DLD1 (cell line): ENCODE results near the gene UBP1.
"Not testable (repeated sequence)": the region's sequence is repeated elsewhere in the genome, so short reads cannot be mapped to it uniquely, and the experiment has no call there.

Source experiments
- in situ Hi-C: cut with HindIII; loops from 2 replicates; pipeline ENCODE4 v1.10.0; 2017; ENCODE audit warnings: low sequenced_read_pairs

Gene UBP1

DNA sequence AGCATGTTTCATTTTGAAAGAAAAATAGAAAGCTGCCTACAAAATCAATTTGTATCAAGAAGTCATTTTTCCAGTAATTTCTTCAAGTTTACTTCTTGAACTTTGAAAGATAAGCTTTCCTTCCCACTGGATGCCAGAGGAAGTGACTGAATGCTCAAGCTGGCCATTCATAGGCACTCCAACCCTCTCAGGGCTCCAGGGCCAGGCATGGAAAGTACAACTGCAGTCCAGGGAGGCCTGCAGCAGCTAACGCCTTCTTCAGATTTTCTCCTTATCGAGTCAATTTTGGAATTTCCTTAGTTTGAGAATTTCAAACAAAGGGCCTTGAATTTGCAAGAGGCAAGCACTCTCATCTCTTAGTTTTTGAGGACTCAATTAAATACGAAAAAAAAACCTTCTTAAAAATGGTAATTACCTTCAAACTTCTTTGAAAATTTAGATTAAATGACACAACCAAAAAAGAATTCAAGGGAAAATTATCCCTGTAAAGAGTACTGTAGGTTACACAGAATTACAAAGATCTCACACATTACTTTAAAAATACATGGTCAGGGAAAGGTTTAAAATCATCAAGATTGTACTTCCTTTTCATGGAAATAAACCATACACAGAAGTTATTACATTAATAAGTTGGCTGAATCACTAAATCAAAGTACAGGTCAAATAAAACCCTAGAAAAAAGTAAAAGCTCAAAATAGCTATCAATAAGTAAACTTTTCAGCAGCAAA is 2.5 kb downstream of the UBP1 start:
- in situ Hi-C loops, result no loop called here

GRCh38 chr3:33433843-33434242 is 6.4 kb downstream of the UBP1 start:
- in situ Hi-C loops, result no loop called here

DNA sequence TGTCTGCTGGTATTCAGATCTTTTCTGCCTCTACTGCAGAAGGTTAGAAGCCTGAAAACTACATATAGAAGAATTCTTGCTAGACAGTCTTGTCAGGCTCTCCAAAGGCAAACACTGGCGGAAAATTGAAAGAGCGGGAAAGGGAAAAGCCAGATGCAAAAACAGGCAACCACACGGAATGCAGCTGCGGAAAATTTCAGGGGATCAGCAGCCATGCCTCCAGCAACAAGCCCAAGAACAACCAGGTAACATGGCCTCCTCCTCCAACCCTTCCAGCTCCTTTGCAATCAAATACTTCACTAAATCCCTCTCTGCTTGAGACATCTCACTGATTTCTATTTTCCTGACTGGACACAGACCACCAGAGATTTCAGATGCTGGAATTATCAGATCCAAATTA is 9.6 kb downstream of the UBP1 start:
- in situ Hi-C loops, result no loop called here

DNA sequence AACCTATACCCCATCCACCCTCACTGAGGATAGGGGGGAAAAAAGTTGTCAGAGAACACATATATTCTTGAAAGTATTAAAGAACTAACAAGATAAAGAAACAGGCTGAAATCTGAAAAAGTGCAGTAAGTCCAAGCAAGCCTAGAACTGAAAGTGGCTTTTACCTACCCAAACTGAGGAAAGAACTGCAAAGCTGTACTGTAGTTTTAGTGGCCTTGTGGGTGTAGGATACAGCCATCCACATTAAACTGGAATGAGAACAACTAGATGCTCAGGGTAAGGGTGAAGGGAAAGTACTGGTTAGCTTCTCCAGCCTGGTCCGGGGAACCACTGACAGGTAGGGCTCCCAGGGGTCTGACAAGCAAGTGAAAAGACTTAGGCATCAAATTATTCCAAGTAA is 10.1 kb downstream of the UBP1 start:
- in situ Hi-C loops, result no loop called here

DNA sequence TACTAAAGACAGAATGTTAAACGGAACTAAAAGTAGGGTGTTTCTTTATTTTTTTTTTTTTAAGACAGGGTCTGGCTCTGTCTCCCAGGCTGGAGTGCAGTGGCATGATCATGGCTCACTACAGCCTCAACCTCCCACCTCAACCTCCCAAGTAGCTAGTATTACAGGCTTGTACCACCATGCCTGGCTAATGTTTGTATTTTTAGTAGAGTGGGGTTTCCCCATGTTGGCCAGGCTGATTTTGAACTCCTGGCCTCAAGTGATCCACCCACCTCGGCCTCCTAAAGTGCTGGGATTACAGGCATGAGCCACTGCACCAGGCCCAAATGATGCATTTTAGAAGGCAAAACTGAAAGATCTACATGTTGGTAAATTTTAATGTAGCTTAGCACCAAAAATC is 10.9 kb downstream of the UBP1 start:
- in situ Hi-C loops, result not testable (repeated sequence)

- in situ Hi-C loops, result no loop called here
These were observed 11.5 kb downstream of the UBP1 start for GRCh38 chr3:33428734-33429133.

- in situ Hi-C loops, result no loop called here
These were observed 13.4 kb downstream of the UBP1 start for GRCh38 chr3:33426630-33427317.

- in situ Hi-C loops, result no loop called here
These were observed 14.1 kb downstream of the UBP1 start for GRCh38 chr3:33426068-33426467.

- in situ Hi-C loops, result no loop called here
These were observed 14.8 kb downstream of the UBP1 start for GRCh38 chr3:33425453-33425852.

DNA sequence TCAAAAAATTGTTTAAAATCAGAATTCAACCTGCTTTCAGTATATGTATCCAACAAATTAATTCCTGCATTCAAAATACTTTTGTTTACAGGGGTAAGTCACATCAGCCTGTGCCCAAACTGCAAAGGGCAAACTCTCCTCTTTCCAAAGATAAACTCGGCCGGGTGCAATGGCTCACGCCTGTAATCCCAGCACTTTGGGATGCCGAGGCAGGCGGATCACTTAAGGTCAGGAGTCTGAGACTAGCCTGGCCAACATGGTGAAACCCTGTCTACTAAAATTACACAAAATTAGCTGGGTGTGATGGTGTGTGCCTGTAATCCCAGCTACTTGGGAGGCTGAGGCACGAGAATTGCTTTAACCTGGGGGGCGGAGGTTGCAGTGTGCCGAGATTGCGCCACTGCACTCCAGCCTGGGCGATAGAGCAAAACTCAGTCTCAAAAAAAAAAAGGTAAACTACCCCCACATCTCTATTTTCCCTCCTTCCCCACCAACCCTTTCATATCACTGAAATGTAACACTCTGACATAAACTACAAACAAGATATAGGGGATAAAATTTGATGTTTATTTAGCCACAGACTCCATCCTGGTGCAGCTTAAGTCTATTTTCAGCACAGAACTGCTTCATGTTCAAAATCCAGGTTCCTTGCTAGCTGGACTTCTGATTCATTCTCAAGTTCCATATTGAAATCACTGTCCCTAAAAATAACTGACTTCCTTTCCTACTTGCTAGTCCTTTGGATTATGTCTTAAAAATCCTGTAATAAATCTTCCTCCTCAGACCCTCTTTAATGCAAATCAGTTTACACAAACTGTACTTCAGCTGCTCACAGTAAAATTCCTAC is 15.4 kb downstream of the UBP1 start:
- in situ Hi-C loops, result no loop called here

- in situ Hi-C loops, result no loop called here
These were observed 19.2 kb downstream of the UBP1 start for GRCh38 chr3:33420966-33421365.

- in situ Hi-C loops, result no loop called here
These were observed 20.3 kb downstream of the UBP1 start for GRCh38 chr3:33419948-33420347.

DNA sequence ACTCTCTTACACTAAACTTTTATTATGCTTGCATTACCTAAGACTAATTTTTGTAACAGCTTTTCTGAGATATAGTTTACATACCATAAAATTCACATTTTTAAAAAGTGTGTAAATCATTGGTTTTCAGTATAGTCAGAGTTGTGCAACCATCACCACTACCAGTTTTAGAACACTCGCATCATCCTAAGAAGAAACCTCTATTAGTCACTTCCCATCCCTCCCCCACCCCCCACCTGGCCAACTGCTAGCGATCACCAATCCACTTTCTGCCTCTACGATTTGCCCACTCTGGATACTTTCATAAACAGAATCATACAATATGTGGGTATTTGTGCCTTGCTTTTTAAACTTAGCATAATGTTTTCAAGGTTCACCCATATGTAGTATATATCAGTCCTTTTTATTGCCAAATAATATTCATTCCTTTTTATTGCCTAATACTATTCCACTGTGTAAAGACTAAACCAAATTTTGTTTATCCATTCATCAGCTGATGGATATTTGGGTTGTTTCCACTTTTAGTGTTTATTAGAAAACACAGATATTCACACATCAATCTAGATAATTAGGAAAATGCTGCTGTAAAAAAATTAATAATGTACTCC is 23.0 kb downstream of the UBP1 start:
- in situ Hi-C loops, result no loop called here

DNA sequence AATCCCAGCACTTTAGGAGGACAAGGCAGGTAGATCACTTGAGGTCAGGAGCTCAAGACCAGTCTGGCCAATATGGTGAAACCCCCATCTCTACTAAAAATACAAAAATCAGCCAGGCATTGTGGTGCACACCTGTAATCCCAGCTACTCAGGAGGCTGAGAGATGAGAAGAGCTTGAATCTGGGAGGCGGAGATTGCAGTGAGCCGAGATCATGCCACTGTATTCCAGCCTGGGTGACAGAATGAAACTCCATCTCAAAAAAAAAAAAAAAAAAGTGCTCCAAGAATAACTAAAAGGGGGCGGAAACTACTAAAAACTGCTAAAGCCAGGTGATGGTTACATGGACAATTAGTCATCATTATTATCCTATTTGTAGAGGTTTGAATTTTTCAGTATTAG is 29.4 kb downstream of the UBP1 start:
- in situ Hi-C loops, result not testable (repeated sequence)

- in situ Hi-C loops, result no loop called here
These were observed 36.4 kb downstream of the UBP1 start for GRCh38 chr3:33403756-33404155.

DNA sequence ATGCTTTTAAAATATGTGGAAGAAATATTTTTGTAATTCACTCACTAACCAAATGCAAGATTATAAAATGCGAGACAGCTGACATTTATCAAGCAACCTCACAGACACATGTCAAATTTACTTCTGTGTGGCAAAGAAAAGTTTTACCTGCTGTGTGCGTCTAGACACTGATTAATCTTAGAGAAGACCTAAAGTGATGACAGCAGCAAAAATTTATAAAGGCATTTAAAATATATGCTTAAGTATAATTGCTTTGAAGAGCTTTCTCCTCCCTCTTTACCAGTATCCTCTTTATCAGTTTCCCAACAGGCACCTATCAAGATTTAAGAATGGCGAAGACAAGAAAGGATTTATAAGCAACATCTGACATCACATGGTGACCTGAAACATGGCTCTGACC is 37.3 kb downstream of the UBP1 start:
- in situ Hi-C loops, result no loop called here

- in situ Hi-C loops, result no loop called here
These were observed 38.4 kb downstream of the UBP1 start for GRCh38 chr3:33401781-33402180.

DNA sequence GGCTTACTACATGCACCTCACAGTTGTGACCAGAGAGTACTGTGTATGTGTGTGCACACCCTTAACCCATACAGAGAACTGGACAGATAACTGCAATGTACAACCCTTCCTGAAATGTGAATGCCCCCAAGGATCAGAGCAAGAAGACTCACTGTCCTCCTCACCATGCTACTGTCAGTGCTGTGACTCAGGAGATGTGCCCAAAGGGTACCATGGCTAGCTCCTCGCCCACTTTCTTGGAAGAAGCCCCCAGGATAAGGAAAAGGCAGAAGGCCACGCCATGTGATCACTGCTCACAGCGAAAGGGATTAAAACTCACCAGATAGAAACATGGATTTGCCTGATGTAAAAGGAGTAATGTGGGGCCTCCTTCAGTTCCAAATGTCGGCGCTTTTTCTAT is 41.8 kb downstream of the UBP1 start:
- in situ Hi-C loops, result no loop called here

- in situ Hi-C loops, result no loop called here
These were observed 44.3 kb downstream of the UBP1 start for GRCh38 chr3:33395900-33396299.

DNA sequence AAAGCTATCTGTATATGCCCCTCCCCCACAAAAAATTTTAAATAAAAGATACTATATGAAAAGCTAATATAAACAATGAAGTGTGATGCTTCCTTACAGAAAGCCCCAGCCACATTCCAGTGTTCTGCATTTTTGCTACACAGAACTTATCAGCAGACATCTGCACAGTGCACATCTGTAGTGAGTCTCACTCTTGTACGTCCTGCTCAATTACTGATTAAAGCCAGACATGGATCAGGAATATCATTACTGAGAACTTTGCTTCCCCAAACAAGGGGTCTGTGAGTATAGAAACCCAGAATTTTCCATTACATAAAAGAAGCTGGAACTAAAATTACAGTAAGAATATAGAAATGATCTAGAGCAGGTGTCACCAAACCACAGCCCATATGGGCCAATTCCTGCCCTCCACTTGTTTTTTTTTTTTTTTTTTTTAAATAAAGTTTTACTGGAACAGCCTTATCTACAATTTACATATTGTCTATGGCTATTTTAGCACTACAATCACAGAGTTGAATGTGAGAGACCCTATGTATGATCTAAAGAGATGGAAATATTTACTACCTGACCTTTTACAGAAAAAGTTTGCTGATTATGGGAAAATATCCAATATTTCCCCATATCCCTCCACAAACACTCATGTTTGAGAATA is 45.7 kb downstream of the UBP1 start:
- in situ Hi-C loops, result no loop called here

DNA sequence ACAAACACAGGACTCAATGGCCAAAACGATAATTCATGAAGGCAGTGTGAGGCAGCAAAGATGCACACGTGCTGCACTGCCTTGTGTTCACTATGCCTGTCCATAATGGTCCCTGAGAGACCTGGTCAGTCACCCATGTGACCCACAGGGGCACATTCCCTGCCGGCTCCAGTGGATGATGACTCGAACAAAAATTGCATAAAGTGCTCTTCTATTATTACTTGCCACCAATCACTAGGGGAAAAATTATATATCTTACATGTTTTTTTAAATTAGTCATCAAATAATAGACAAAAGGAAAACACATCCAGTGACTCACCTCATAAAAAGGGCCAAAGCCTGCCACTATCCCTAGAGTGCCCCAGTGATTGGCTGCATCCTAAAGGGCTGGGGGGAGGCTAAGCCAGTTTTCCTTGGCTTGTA is 47.5 kb downstream of the UBP1 start:
- in situ Hi-C loops, result no loop called here
